K562 treated with DMSO at 1 percent for 48 hours (cell line): ENCODE data around the gene USP6NL. TPM values are rescaled to one million over a fixed set of nuclear protein-coding genes. Genes with fewer than 3 reads are reported as not detected.

Experiments
- total RNA-seq: library from RNA; unstranded; fragments of 300-600 nt; gene quantifications from 2 replicates; pipeline ENCODE4 v1.2.3, GENCODE V29; 2022; ENCODE audit warnings: low replicate concordance; ENCODE audit errors: extremely low read depth

USP6NL gene
- total RNA-seq, result not detected in 2 replicates

GRCh38 chr10:11611248-11612020 is at the start of gene USP6NL:
USP6NL (minus strand) TSS chr10:11611650; CDS start chr10:11597634, 14,016 bp downstream.

Other genes with a start within 250 kb of the USP6NL start
- not detected in 2 replicates for gene ECHDC3, start 130.7 kb upstream of the USP6NL start, total RNA-seq
- gene PROSER2, start 211.7 kb upstream of the USP6NL start, total RNA-seq, result not detected in 2 replicates